HG03571 (cell line): ENCODE data around the gene INSRR.

Experiments used
- ATAC-seq: cut with Tn5 transposase; IDR thresholded peaks from one replicate; pipeline ENCODE4 v1.9.1; 2021; ENCODE audit not compliant: unreplicated experiment

INSRR gene

GRCh38 chr1:156858959-156859522, at the start of gene INSRR:
TSS of gene INSRR (minus strand) at chr1:156859117. CDS start at chr1:156858621, 496 bp downstream.
- ATAC-seq: no peak

DNA sequence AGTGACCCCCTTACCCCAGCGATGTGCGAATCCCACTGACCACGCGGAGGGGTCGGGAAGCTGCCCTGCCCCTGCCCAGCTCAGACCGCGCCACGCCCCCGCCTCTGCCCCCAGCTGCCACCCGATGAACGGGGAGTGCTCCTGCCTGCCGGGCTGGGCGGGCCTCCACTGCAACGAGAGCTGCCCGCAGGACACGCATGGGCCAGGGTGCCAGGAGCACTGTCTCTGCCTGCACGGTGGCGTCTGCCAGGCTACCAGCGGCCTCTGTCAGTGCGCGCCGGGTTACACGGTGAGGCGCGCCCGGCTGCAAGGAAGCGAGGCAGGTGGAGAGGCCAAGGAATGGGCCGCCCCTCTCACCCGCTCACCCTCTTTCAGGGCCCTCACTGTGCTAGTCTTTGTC, 49.6 kb upstream of the INSRR start:
- ATAC-seq: no peak

DNA sequence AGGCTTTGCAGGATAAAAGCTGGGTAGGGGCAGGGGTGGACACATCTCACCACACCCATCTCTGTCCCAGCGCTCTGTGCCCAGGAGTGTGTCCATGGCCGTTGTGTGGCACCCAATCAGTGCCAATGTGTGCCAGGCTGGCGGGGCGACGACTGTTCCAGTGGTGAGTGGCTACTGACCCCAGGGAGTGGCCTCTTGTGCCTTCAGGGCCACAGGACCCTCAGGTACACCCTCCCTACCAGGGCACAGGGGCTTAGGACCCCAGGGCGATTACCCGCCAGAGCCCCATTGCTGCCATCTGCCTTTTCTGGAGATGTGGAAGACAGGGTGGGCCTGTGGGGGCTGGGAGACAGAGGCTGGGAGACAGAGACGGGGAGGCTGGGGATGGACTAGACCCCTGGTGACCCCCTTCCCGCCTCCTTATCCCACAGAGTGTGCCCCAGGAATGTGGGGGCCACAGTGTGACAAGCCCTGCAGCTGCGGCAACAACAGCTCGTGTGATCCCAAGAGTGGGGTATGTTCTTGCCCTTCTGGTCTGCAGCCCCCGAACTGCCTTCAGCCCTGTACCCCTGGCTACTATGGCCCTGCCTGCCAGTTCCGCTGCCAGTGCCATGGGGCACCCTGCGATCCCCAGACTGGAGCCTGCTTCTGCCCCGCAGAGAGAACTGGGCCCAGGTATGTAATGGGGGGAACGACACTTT, 47.4 kb upstream of the INSRR start:
- ATAC-seq: no peak

- ATAC-seq: no peak
Observed at GRCh38 chr1:156905651-156906050, 46.7 kb upstream of the INSRR start.

DNA sequence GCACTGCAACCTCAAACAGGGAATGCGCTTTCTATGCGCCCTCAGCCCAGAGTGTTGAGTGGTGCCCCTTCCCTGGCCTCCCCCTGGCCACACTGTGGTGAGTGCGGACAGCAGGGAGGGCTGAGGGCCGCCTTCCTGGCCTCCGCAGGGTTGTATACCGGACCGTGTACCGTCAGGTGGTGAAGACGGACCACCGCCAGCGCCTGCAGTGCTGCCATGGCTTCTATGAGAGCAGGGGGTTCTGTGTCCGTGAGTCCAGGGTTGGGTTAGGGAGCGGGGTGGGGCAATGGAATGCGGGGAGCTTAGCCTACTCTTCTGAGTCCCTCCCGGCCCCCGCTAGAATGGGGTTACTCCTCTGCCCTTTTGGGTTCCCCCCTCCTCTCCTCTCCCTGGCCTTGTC, 46.3 kb upstream of the INSRR start:
- ATAC-seq: no peak

GRCh38 chr1:156904187-156904959, 45.5 kb upstream of the INSRR start:
- no peak for ATAC-seq

- ATAC-seq: no peak
Observed at GRCh38 chr1:156903328-156904091, 44.6 kb upstream of the INSRR start.

GRCh38 chr1:156901966-156902915, 43.3 kb upstream of the INSRR start:
- ATAC-seq: no peak

GRCh38 chr1:156901590-156901900, 42.6 kb upstream of the INSRR start:
- ATAC-seq: no peak

DNA sequence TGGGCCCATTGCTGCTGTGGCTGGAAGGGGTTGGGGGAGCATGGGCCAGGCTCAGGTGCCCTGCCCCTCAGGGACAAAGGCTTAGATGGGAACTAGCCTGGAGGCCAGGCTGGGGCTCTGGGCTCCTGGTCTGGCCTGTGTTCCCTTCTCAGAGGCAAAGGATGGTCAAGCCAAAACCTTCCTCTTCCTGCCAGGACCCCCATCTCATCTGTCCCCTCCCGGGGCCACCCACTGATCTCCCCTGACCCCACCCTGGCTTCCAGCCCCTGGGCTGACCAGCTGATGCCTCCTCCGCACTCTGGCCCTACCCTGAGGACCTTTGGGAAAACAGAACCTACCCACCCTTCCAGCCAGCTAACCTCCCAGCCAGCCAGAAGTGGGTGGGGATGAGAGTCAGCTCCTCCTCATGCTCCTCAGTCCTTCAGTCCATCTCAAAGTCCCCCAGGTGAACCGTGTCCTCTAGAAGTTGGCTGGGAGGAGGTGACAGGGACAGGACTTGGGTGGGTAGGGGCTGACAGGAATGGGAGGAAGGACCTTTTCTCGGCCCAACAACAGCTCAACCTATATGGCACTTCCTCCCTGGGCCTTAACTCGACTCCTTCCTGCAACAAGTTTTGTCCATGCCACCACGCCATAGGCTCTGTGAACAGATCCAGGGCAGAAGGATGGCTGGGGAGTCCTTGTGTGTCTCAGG, 42.1 kb upstream of the INSRR start:
- ATAC-seq: no peak

DNA sequence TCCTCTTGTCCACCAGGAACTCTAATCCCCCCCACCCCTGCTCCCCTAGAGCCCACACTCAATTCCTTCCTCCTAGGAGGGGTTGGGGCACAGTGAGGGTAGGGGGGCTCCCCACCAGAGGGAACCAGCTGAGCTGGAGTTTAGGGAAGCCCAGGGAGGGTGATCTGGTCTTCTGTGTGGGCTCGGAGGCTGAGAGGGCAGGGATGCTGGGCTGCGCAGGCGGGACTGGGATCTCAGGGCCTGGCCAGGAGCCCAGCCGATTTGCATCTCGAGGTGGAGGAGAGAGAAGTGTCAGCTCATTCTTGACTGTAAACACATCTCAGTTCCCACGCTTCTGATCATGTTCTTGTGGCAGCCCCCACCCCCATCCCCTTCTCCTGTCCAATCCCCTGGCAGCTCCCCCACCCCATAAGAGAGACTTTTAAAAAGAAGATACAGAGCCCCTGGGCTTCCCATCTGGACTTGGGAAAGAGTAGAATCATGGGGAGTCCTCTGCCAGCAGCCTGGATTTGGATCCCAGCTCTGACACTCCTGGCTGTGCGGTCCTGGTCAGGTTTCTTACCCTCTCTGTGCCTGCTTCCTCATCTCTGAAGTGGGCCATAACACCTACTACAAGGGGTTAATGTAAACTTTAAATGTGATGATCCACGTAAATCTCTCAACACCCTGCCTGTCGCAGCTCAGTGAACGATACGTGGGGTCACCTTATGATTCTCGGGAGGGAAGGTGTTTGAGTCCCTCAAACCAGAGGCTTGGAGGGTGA, 41.2 kb upstream of the INSRR start:
- no peak for ATAC-seq

- ATAC-seq: no peak
Observed at GRCh38 chr1:156898971-156899664, 40.2 kb upstream of the INSRR start.

DNA sequence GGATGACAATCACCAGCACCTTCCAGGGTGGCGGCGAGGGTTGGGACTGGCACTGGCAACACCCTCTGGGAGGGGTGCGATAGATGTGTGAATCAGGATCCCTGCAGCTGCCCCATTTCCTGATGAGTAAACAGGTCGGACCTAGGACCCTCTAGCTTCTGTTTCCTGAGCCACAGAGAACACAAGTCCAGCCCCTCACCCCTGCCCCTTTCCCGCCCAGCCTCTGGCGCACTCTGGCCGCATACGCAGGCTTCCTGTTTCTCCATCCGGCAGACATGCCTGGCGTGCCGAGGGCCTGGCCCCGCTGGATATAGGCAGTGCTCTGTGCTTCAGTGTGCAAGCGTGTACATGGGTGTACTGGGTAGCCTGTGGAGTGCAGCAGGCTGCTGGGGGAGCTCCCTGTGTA, 39.2 kb upstream of the INSRR start:
- no peak for ATAC-seq

DNA sequence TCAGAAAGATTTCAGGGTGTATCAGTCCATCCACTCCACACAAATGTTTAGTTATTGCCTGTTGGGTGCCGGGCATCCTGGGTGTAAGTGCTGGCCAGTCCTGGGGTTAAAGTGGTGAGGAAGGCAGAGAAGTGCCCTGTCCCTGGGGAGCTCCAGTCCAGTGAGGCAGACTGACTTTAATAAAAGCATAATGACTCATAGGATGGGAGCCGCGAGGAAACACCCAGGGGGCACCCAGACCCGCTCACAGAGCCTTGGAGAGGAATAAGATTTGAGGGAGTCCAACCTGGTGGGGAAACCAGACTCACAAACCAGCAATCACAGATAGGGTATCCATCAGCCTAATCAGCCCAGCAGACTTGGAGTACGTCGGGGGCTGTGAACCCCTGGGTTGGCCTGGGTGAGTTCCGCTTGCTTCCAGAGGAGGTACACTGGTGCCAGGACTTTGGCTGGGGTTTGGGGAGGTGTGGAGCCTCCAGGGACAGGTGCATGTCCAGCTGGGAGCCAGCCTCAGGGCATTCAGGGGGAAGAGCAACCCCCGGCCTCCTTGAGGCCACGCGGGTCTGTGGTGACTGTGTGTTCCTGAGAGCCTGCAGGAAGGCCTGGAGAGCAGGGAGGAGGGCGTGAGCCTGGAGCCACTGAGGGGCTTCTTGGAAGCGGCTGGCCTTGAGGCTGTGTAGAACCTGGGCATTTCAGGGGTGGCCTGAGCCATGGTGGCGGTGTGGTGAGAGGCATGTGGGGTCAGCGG, 38.3 kb upstream of the INSRR start:
- no peak for ATAC-seq

- ATAC-seq: no peak
Observed at GRCh38 chr1:156896490-156897033, 37.6 kb upstream of the INSRR start.

DNA sequence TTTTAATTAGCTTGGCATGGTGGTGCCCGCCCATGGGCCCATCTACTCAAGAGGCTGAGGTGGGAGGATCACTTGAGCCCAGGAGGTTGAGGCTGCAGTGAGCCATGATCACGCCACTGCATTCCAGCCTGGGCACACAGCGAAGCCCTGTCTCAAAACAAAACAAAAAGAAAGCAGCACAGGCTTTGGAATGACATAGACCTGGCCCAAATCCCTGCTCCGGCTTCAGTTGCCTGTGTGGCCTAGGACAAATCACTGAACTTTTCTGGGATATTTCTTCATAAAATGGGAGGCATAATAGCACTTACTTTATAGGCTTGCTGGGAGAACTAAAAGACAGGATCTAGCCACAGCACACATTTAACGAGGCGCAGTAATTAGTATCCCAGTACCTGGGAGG, 37.0 kb upstream of the INSRR start:
- no peak for ATAC-seq

GRCh38 chr1:156895455-156895812, 36.5 kb upstream of the INSRR start:
- no peak for ATAC-seq
